SK-N-SH treated with all-trans-retinoic acid at 6 μM for 48 hours (cell line): ENCODE results near the gene LAMB4.

Experiments used
- ATAC-seq: fragments of 200-7000 bp; cut with Tn5 transposase; 3 replicates; pipeline ENCODE4 v1.9.1; 2020; ENCODE audit warnings: mild to moderate bottlenecking, moderate library complexity
- ARNTL ChIP-seq: fragments of 450-650 bp; formaldehyde crosslinking; IDR thresholded peaks from 2 replicates; pipeline ENCODE4 v1.5.0; 2020; ENCODE audit warnings: low read depth, mild to moderate bottlenecking, moderate library complexity, borderline replicate concordance
- BACH2 ChIP-seq: fragments of 250-450 bp; sonication (Bioruptor Pico); IDR thresholded peaks from 2 replicates; pipeline ENCODE4 v1.9.0; 2021; ENCODE audit warnings: mild to moderate bottlenecking, borderline replicate concordance
- CSDC2 ChIP-seq: fragments of 250-450 bp; sonication (Bioruptor Pico); IDR thresholded peaks from 2 replicates; pipeline ENCODE4 v1.5.0; 2020; ENCODE audit warnings: mild to moderate bottlenecking, moderate library complexity
- ESRRG ChIP-seq: fragments of 250-450 bp; sonication (Bioruptor Pico); IDR thresholded peaks from 2 replicates; pipeline ENCODE4 v1.6.1; 2021; ENCODE audit warnings: mild to moderate bottlenecking
- GLIS3 ChIP-seq: fragments of 250-450 bp; sonication (Bioruptor Pico); IDR thresholded peaks from 2 replicates; pipeline ENCODE4 v1.5.0; 2020; ENCODE audit warnings: mild to moderate bottlenecking, moderate library complexity
- ISL1 ChIP-seq: fragments of 250-450 bp; sonication (Bioruptor Pico); IDR thresholded peaks from 2 replicates; pipeline ENCODE4 v2.1.2; 2022; ENCODE audit warnings: mild to moderate bottlenecking, moderate library complexity
- OSR1 ChIP-seq: fragments of 250-450 bp; sonication (Bioruptor Pico); IDR thresholded peaks from 2 replicates; pipeline ENCODE4 v1.8.0; 2022; ENCODE audit warnings: moderate library complexity, mild to moderate bottlenecking, inconsistent platforms
- PATZ1 ChIP-seq: fragments of 250-450 bp; sonication (Bioruptor Pico); IDR thresholded peaks from 2 replicates; pipeline ENCODE4 v1.8.0; 2020; ENCODE audit warnings: mild to moderate bottlenecking, moderate library complexity, borderline replicate concordance
- PPARA ChIP-seq: fragments of 250-450 bp; sonication (Bioruptor Pico); IDR thresholded peaks from 2 replicates; pipeline ENCODE4 v1.5.0; 2020; ENCODE audit warnings: mild to moderate bottlenecking, borderline replicate concordance
- RARB ChIP-seq: fragments of 250-450 bp; sonication (Bioruptor Pico); IDR thresholded peaks from 2 replicates; pipeline ENCODE4 v1.8.0; 2021; ENCODE audit warnings: mild to moderate bottlenecking, moderate library complexity
- SNAI2 ChIP-seq: fragments of 250-450 bp; sonication (Bioruptor Pico); IDR thresholded peaks from 2 replicates; pipeline ENCODE4 v1.5.0; 2020; ENCODE audit warnings: mild to moderate bottlenecking, moderate library complexity
- TCF4 ChIP-seq: fragments of 250-450 bp; sonication (Bioruptor Pico); IDR thresholded peaks from 2 replicates; pipeline ENCODE4 v1.8.0; 2021; ENCODE audit warnings: mild to moderate bottlenecking, moderate library complexity, borderline replicate concordance
- TOX ChIP-seq: fragments of 250-450 bp; sonication (Bioruptor Pico); IDR thresholded peaks from 2 replicates; pipeline ENCODE4 v1.8.0; 2021; ENCODE audit warnings: mild to moderate bottlenecking, moderate library complexity, borderline replicate concordance
- TSHZ2 ChIP-seq: fragments of 250-450 bp; sonication (Bioruptor Pico); IDR thresholded peaks from 2 replicates; pipeline ENCODE4 v1.5.0; 2020; ENCODE audit warnings: mild to moderate bottlenecking, moderate library complexity
- ZC3H10 ChIP-seq: fragments of 250-450 bp; sonication (Bioruptor Pico); IDR thresholded peaks from 2 replicates; pipeline ENCODE4 v1.5.1; 2021; ENCODE audit warnings: mild to moderate bottlenecking, moderate library complexity
- ZFP3 ChIP-seq: fragments of 250-450 bp; sonication (Bioruptor Pico); IDR thresholded peaks from 2 replicates; pipeline ENCODE4 v1.5.0; 2020; ENCODE audit warnings: mild to moderate bottlenecking, moderate library complexity
- ZFP30 ChIP-seq: fragments of 450-650 bp; formaldehyde crosslinking; IDR thresholded peaks from 2 replicates; pipeline ENCODE4 v1.5.0; 2022; ENCODE audit warnings: mild to moderate bottlenecking, moderate library complexity
- ZNF565 ChIP-seq: fragments of 450-650 bp; formaldehyde crosslinking; conservative IDR thresholded peaks from 2 replicates; pipeline ENCODE4 v1.5.0; 2020; ENCODE audit warnings: low read depth, mild to moderate bottlenecking, moderate library complexity
- ZNF70 ChIP-seq: fragments of 450-650 bp; formaldehyde crosslinking; IDR thresholded peaks from 2 replicates; pipeline ENCODE4 v1.5.0; 2020; ENCODE audit warnings: mild to moderate bottlenecking, moderate library complexity
- ZNF8 ChIP-seq: fragments of 450-650 bp; formaldehyde crosslinking; IDR thresholded peaks from 2 replicates; pipeline ENCODE4 v1.5.0; 2020; ENCODE audit warnings: mild to moderate bottlenecking, moderate library complexity
- TF ChIP-seq, protein P1 (sequence below): fragments of 250-450 bp; sonication (Bioruptor Pico); IDR thresholded peaks from 2 replicates; pipeline ENCODE4 v1.5.1; 2021; ENCODE audit warnings: mild to moderate bottlenecking, moderate library complexity
- TF ChIP-seq, protein P2 (sequence below): fragments of 250-450 bp; sonication (Bioruptor Pico); IDR thresholded peaks from 2 replicates; pipeline ENCODE4 v1.5.1; 2020; ENCODE audit warnings: low read depth, mild to moderate bottlenecking, moderate library complexity

The LAMB4 gene

GRCh38 chr7:108083980-108084379 lies 46.2 kb downstream of the LAMB4 start:
- peak; percentile 46 for ATAC-seq
- TF ChIP-seq TCF4 (CRISPR knock-in tag) (no peak), CSDC2 (CRISPR knock-in tag) (no peak), ZNF8 (CRISPR knock-in tag) (no peak), PPARA (CRISPR knock-in tag) (no peak), ARNTL (CRISPR knock-in tag) (no peak), PATZ1 (CRISPR knock-in tag) (no peak), SNAI2 (CRISPR knock-in tag) (no peak), BACH2 (CRISPR knock-in tag) (no peak), ZNF565 (CRISPR knock-in tag) (no peak), ESRRG (CRISPR knock-in tag) (no peak), ZFP30 (no peak), TOX (no peak), ZFP3 (no peak), ZNF70 (CRISPR knock-in tag) (no peak), ISL1 (CRISPR knock-in tag) (no peak), ZC3H10 (no peak)
- TF ChIP-seq, protein P1, sequence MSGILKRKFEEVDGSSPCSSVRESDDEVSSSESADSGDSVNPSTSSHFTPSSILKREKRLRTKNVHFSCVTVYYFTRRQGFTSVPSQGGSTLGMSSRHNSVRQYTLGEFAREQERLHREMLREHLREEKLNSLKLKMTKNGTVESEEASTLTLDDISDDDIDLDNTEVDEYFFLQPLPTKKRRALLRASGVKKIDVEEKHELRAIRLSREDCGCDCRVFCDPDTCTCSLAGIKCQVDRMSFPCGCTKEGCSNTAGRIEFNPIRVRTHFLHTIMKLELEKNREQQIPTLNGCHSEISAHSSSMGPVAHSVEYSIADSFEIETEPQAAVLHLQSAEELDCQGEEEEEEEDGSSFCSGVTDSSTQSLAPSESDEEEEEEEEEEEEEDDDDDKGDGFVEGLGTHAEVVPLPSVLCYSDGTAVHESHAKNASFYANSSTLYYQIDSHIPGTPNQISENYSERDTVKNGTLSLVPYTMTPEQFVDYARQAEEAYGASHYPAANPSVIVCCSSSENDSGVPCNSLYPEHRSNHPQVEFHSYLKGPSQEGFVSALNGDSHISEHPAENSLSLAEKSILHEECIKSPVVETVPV, result no peak
- TF ChIP-seq, protein P2, sequence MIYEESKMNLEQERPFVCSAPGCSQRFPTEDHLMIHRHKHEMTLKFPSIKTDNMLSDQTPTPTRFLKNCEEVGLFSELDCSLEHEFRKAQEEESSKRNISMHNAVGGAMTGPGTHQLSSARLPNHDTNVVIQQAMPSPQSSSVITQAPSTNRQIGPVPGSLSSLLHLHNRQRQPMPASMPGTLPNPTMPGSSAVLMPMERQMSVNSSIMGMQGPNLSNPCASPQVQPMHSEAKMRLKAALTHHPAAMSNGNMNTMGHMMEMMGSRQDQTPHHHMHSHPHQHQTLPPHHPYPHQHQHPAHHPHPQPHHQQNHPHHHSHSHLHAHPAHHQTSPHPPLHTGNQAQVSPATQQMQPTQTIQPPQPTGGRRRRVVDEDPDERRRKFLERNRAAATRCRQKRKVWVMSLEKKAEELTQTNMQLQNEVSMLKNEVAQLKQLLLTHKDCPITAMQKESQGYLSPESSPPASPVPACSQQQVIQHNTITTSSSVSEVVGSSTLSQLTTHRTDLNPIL (CRISPR knock-in tag), result no peak

DNA sequence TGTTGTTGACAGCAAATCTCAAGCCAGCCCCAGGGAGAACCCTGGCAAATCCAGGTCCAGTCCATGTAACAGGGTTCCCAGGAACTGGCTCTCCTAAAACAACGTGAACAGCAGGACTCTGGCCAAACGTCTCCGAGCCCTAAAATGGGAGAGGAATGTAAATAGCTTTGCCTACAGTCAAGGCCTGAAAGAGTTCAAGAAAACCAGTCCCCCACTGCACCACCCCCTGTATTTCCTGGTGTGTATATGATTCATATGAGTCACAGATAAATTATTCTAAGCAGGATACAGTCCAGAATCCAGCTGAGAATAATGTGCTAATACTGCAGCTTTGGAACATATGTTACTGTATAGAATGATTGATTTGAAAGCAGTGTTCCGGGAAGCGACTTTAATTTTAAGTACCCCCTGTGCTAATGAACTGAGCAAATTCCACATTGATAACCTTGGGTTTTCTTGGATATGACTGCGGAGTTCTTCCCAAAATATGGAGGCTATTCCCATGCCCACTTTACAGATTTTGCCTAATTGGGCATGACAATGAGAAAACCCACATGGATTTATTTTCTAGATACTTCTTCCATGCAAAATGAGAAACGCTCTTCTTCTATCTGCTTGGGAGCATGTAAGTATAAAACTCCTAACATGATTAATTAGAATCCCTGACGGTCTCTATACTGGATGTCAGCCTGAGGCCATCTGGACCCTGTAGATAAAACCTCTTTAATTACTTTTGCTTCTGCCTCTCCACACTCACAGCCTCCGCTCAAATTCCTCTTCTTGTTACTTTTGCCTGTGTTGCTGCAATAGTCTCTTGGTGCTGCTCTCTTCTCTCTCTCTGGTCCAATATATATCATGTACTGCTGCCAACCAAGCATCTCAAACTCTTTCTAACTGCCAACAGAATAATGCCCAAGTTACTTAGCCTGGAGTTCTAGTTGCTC lies 50.2 kb downstream of the LAMB4 start:
- TF ChIP-seq OSR1 (no peak), CSDC2 (CRISPR knock-in tag) (no peak), GLIS3 (CRISPR knock-in tag) (no peak), RARB (CRISPR knock-in tag) (no peak), ISL1 (CRISPR knock-in tag) (peak; percentile 22; the same call in 1 of the 2 replicates), BACH2 (CRISPR knock-in tag) (no peak), TOX (0 out of 2 replicates have a peak, but pooled peaks have one; percentile 35), ESRRG (CRISPR knock-in tag) (no peak), TCF4 (CRISPR knock-in tag) (no peak), ZFP30 (no peak)
- peak; percentile 93 for ATAC-seq

DNA sequence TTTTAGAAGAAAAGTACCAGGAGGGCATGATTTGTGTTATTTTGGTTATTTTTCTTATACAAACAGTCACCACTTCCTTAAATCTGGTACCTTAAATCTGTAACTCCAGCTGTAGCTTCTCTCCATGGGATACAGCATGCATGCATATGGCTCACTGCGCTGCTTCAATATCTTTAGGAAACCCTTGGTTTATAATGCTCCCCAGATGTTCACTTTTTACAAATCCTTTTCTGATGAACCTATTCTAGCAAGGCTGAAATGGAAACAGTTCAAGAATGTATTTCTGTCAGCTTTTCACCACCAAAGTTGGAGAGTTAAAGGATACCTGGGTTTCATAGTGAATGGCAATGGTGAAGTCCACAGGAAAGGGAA lies 50.9 kb downstream of the LAMB4 start:
- no peak for TF ChIP-seq RARB (CRISPR knock-in tag)
- TF ChIP-seq TCF4 (CRISPR knock-in tag), result no peak
- no peak for TF ChIP-seq TSHZ2 (CRISPR knock-in tag)
- TF ChIP-seq, protein P2 (CRISPR knock-in tag), result no peak
- TF ChIP-seq BACH2 (CRISPR knock-in tag), result no peak
- no peak for TF ChIP-seq ZC3H10
- TF ChIP-seq OSR1, result no peak
- TF ChIP-seq SNAI2 (CRISPR knock-in tag), result no peak
- TF ChIP-seq ZNF565 (CRISPR knock-in tag), result no peak
- TF ChIP-seq PPARA (CRISPR knock-in tag), result no peak
- no peak for TF ChIP-seq ZFP30
- TF ChIP-seq, protein P1, result no peak
- TF ChIP-seq ISL1 (CRISPR knock-in tag), result no peak
- TF ChIP-seq CSDC2 (CRISPR knock-in tag), result no peak
- TF ChIP-seq TOX, result no peak
- TF ChIP-seq ZFP3, result no peak
- no peak for TF ChIP-seq ESRRG (CRISPR knock-in tag)
- TF ChIP-seq ZNF8 (CRISPR knock-in tag), result no peak
- TF ChIP-seq ARNTL (CRISPR knock-in tag), result no peak
- TF ChIP-seq, all 23 proteins: peak for 0
- ATAC-seq, result peak; percentile 40
